Measurements from ENCODE around the gene PHLPP2.
A peak's percentile ranks its signal among the peaks of the same experiment; 100 is the strongest.

PHLPP2 gene

GRCh38 chr16:71724320-71724751 is at the start of gene PHLPP2:
Gene PHLPP2 (minus strand): TSS chr16:71724701. CDS start chr16:71714795, 9,906 bp downstream.
- no peak for DNase-seq

GRCh38 chr16:71771571-71771970 is 47.1 kb upstream of the PHLPP2 start:
- no peak for DNase-seq

- no peak for DNase-seq
Measured at GRCh38 chr16:71769222-71769621, 44.7 kb upstream of the PHLPP2 start.

GRCh38 chr16:71767060-71767900 is 42.8 kb upstream of the PHLPP2 start:
- no peak for DNase-seq

GRCh38 chr16:71762186-71762585 is 37.7 kb upstream of the PHLPP2 start:
- no peak for DNase-seq

GRCh38 chr16:71761097-71761496 is 36.6 kb upstream of the PHLPP2 start:
- DNase-seq = no peak

GRCh38 chr16:71758293-71758760 is 33.8 kb upstream of the PHLPP2 start:
- no peak for DNase-seq

- DNase-seq = no peak
Measured at GRCh38 chr16:71754652-71755051, 30.2 kb upstream of the PHLPP2 start.

- no peak for DNase-seq
Measured at GRCh38 chr16:71754108-71754507, 29.6 kb upstream of the PHLPP2 start.

GRCh38 chr16:71748226-71748625 is 23.7 kb upstream of the PHLPP2 start:
- DNase-seq = no peak

GRCh38 chr16:71746442-71747046 is 22.0 kb upstream of the PHLPP2 start:
- DNase-seq = no peak

GRCh38 chr16:71738855-71739254 is 14.4 kb upstream of the PHLPP2 start:
- DNase-seq = no peak

GRCh38 chr16:71737501-71737900 is 13.0 kb upstream of the PHLPP2 start:
- DNase-seq = no peak

GRCh38 chr16:71734511-71734910 is 10.0 kb upstream of the PHLPP2 start:
- DNase-seq = no peak

GRCh38 chr16:71732587-71732986 is 8.1 kb upstream of the PHLPP2 start:
- DNase-seq = no peak

- no peak for DNase-seq
Measured at GRCh38 chr16:71727551-71728324, 3.2 kb upstream of the PHLPP2 start.

- DNase-seq = peak; percentile 13
Measured at GRCh38 chr16:71726476-71727315, 2.2 kb upstream of the PHLPP2 start.

GRCh38 chr16:71723537-71724319 is 773 bp downstream of the PHLPP2 start:
- peak; percentile 8 for DNase-seq

GRCh38 chr16:71722801-71723536 is 1.5 kb downstream of the PHLPP2 start:
- peak; percentile 5 for DNase-seq

GRCh38 chr16:71721066-71721740 is 3.3 kb downstream of the PHLPP2 start:
- DNase-seq = no peak

Data from GF-D8 (cell line).